ENCODE measurements around the gene USH2A.

Gene USH2A

DNA sequence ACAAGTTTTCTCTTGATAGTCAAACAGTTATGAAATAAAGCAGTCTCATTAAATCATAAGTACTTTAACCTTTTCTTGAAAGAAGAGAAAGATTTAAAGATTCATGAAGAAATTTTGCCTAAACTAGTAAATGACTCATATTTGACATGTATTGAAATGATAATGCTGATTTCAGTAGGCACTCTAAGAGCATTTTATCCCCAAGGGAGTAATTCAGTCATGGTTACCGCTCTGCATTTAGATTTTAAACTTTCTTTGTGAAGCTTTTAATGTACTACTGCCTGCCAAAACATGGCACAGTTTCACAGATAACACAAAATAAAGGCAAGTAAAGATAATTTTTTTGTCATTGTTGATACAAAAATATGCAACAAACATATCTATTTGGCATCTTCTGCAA lies 6.8 kb downstream of the USH2A start:
- TF ChIP-seq ZNF549 (tag by site-specific recombination; IDR thresholded peaks at IDR 0.05) (no peak), MEIS1 (CRISPR knock-in tag; IDR thresholded peaks at IDR 0.05; ENCODE audit: borderline replicate concordance) (no peak), ZNF792 (tag by site-specific recombination; IDR thresholded peaks at IDR 0.05) (no peak), OSR2 (tag by site-specific recombination; IDR thresholded peaks at IDR 0.05) (no peak), ZNF423 (tag by site-specific recombination; IDR thresholded peaks at IDR 0.05) (no peak), ZNF391 (tag by site-specific recombination; IDR thresholded peaks at IDR 0.05; ENCODE audit: borderline replicate concordance, low read depth) (no peak), ZNF521 (tag by site-specific recombination; IDR thresholded peaks at IDR 0.05) (no peak), ZNF514 (tag by site-specific recombination; IDR thresholded peaks at IDR 0.05) (no peak)
- TF ChIP-seq, protein P1, sequence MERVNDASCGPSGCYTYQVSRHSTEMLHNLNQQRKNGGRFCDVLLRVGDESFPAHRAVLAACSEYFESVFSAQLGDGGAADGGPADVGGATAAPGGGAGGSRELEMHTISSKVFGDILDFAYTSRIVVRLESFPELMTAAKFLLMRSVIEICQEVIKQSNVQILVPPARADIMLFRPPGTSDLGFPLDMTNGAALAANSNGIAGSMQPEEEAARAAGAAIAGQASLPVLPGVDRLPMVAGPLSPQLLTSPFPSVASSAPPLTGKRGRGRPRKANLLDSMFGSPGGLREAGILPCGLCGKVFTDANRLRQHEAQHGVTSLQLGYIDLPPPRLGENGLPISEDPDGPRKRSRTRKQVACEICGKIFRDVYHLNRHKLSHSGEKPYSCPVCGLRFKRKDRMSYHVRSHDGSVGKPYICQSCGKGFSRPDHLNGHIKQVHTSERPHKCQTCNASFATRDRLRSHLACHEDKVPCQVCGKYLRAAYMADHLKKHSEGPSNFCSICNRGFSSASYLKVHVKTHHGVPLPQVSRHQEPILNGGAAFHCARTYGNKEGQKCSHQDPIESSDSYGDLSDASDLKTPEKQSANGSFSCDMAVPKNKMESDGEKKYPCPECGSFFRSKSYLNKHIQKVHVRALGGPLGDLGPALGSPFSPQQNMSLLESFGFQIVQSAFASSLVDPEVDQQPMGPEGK (tag by site-specific recombination; IDR thresholded peaks at IDR 0.05) = no peak
- TF ChIP-seq, protein P2, sequence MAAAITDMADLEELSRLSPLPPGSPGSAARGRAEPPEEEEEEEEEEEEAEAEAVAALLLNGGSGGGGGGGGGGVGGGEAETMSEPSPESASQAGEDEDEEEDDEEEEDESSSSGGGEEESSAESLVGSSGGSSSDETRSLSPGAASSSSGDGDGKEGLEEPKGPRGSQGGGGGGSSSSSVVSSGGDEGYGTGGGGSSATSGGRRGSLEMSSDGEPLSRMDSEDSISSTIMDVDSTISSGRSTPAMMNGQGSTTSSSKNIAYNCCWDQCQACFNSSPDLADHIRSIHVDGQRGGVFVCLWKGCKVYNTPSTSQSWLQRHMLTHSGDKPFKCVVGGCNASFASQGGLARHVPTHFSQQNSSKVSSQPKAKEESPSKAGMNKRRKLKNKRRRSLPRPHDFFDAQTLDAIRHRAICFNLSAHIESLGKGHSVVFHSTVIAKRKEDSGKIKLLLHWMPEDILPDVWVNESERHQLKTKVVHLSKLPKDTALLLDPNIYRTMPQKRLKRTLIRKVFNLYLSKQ (tag by site-specific recombination; IDR thresholded peaks at IDR 0.05; ENCODE audit: borderline replicate concordance) = no peak
- TF ChIP-seq, protein P3, sequence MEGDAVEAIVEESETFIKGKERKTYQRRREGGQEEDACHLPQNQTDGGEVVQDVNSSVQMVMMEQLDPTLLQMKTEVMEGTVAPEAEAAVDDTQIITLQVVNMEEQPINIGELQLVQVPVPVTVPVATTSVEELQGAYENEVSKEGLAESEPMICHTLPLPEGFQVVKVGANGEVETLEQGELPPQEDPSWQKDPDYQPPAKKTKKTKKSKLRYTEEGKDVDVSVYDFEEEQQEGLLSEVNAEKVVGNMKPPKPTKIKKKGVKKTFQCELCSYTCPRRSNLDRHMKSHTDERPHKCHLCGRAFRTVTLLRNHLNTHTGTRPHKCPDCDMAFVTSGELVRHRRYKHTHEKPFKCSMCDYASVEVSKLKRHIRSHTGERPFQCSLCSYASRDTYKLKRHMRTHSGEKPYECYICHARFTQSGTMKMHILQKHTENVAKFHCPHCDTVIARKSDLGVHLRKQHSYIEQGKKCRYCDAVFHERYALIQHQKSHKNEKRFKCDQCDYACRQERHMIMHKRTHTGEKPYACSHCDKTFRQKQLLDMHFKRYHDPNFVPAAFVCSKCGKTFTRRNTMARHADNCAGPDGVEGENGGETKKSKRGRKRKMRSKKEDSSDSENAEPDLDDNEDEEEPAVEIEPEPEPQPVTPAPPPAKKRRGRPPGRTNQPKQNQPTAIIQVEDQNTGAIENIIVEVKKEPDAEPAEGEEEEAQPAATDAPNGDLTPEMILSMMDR (tag by site-specific recombination; IDR thresholded peaks at IDR 0.05) = no peak
- TF ChIP-seq, protein P4, sequence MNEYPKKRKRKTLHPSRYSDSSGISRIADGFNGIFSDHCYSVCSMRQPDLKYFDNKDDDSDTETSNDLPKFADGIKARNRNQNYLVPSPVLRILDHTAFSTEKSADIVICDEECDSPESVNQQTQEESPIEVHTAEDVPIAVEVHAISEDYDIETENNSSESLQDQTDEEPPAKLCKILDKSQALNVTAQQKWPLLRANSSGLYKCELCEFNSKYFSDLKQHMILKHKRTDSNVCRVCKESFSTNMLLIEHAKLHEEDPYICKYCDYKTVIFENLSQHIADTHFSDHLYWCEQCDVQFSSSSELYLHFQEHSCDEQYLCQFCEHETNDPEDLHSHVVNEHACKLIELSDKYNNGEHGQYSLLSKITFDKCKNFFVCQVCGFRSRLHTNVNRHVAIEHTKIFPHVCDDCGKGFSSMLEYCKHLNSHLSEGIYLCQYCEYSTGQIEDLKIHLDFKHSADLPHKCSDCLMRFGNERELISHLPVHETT (tag by site-specific recombination; IDR thresholded peaks at IDR 0.05) = no peak
- no peaks in the 10 kb centered on the region for H3K4me1 ChIP-seq (ENCODE audit: control insufficient read depth, insufficient read depth, low read length)
- H3K36me3 ChIP-seq (ENCODE audit: control insufficient read depth in 2 of 2, insufficient read depth in 1 of 2, low read length in 2 of 2) = no peaks in the 10 kb centered on the region
- no peaks in the 10 kb centered on the region for H3K9me3 ChIP-seq (ENCODE audit: control insufficient read depth, insufficient read depth, low read depth, low read length)
- no peak overlapping the region for H3K4me3 ChIP-seq (ENCODE audit: low read depth, low read length)
- ChIA-PET CTCF (interaction anchor here (0.6 kb wide), 1 partner anchor 80 kb away, joined by 3 read pairs; no protein-coding TSS in a partner anchor), POLR2A (no interaction called here)
- H3K27ac ChIP-seq (ENCODE audit: extremely low read depth, low read depth, low read length) = no peak overlapping the region

DNA sequence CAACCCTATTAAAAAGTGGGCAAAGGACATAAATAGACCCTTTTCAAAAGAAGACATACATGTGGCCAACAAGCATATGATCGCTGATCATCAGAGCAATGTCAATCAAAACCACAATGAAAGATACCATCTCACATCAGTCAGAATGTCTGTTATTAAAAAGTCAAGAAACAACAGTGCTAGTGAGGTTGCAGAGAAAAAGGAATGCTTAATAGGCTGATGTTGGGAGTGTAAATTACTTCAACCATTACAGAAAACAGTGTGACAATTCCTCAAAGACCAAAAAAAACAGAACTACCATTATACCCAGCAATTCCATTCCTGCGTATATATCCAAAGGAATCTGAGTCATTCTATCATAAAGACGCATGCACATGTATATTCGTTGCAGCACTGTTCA lies 13.2 kb downstream of the USH2A start:
- no peak overlapping the region for H3K4me3 ChIP-seq (ENCODE audit: low read depth, low read length)
- H3K27ac ChIP-seq (ENCODE audit: extremely low read depth, low read depth, low read length) = no peak overlapping the region
- CTCF ChIA-PET = no interaction called here
- H3K9me3 ChIP-seq (ENCODE audit: control insufficient read depth, insufficient read depth, low read depth, low read length) = no peaks in the 10 kb centered on the region
- POLR2A ChIA-PET = no interaction called here
- H3K36me3 ChIP-seq (ENCODE audit: control insufficient read depth in 2 of 2, insufficient read depth in 1 of 2, low read length in 2 of 2) = no peaks in the 10 kb centered on the region
- H3K4me1 ChIP-seq (ENCODE audit: control insufficient read depth, insufficient read depth, low read length) = no peaks in the 10 kb centered on the region
- TF ChIP-seq ZNF433 (tag by site-specific recombination; IDR thresholded peaks at IDR 0.05; ENCODE audit: low read depth) = no peak
- no peak for TF ChIP-seq ZNF544 (tag by site-specific recombination; IDR thresholded peaks at IDR 0.05)
- no peak for TF ChIP-seq ZNF114 (tag by site-specific recombination; IDR thresholded peaks at IDR 0.05)
- TF ChIP-seq, protein P5, sequence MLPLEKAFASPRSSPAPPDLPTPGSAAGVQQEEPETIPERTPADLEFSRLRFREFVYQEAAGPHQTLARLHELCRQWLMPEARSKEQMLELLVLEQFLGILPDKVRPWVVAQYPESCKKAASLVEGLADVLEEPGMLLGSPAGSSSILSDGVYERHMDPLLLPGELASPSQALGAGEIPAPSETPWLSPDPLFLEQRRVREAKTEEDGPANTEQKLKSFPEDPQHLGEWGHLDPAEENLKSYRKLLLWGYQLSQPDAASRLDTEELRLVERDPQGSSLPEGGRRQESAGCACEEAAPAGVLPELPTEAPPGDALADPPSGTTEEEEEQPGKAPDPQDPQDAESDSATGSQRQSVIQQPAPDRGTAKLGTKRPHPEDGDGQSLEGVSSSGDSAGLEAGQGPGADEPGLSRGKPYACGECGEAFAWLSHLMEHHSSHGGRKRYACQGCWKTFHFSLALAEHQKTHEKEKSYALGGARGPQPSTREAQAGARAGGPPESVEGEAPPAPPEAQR (tag by site-specific recombination; IDR thresholded peaks at IDR 0.05) = no peak
- TF ChIP-seq ZNF23 (tag by site-specific recombination; IDR thresholded peaks at IDR 0.05; ENCODE audit: borderline replicate concordance) = no peak
- no peak for TF ChIP-seq ZNF658 (tag by site-specific recombination; IDR thresholded peaks at IDR 0.05)
- TF ChIP-seq, protein P6, sequence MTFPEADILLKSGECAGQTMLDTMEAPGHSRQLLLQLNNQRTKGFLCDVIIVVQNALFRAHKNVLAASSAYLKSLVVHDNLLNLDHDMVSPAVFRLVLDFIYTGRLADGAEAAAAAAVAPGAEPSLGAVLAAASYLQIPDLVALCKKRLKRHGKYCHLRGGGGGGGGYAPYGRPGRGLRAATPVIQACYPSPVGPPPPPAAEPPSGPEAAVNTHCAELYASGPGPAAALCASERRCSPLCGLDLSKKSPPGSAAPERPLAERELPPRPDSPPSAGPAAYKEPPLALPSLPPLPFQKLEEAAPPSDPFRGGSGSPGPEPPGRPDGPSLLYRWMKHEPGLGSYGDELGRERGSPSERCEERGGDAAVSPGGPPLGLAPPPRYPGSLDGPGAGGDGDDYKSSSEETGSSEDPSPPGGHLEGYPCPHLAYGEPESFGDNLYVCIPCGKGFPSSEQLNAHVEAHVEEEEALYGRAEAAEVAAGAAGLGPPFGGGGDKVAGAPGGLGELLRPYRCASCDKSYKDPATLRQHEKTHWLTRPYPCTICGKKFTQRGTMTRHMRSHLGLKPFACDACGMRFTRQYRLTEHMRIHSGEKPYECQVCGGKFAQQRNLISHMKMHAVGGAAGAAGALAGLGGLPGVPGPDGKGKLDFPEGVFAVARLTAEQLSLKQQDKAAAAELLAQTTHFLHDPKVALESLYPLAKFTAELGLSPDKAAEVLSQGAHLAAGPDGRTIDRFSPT (tag by site-specific recombination; IDR thresholded peaks at IDR 0.05) = no peak
- TF ChIP-seq, protein P7, sequence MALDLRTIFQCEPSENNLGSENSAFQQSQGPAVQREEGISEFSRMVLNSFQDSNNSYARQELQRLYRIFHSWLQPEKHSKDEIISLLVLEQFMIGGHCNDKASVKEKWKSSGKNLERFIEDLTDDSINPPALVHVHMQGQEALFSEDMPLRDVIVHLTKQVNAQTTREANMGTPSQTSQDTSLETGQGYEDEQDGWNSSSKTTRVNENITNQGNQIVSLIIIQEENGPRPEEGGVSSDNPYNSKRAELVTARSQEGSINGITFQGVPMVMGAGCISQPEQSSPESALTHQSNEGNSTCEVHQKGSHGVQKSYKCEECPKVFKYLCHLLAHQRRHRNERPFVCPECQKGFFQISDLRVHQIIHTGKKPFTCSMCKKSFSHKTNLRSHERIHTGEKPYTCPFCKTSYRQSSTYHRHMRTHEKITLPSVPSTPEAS (tag by site-specific recombination; IDR thresholded peaks at IDR 0.05) = no peak
- no peak for TF ChIP-seq ZNF423 (tag by site-specific recombination; IDR thresholded peaks at IDR 0.05)
- TF ChIP-seq ZSCAN23 (tag by site-specific recombination; IDR thresholded peaks at IDR 0.05) = no peak
- no peak for TF ChIP-seq ZNF184 (tag by site-specific recombination; IDR thresholded peaks at IDR 0.05)
- TF ChIP-seq ZNF341 (tag by site-specific recombination; IDR thresholded peaks at IDR 0.05; ENCODE audit: low read depth) = no peak

Data from HEK293 (cell line).